Measurements from ENCODE around the gene DHRS7C. TPM values are rescaled to one million over a fixed set of nuclear protein-coding genes. Genes with fewer than 3 reads are reported as not detected.

Gene DHRS7C
- total and polyA plus RNA-seq, 12 donors, result 0.51 to 180 (median 15.7) TPM

DNA sequence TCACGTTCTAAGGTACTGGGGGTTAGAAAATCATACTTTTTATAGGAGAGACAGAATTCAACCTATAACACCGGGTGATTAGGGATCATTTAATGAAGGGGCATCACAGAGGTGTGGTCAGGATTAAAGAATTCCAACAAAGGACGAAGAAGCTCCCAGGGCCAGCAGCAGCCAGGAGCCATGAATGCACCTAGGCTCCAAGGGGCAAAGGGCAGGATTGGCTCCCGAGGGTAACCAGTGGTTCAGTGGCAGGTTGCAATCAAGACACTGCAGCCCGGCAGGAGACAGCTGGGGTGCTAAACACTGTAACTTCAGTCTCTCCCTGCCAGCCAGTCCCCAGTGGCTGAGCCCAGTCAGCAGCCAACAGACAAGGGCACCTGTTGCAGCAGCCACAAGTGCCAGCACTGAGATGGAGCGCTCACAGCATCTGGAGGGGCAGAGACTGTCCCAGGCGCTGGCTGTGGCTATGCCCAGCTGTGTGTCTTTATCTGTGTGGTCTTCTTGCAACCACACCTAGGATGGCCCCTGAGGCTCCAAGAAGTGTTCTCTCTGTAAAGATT is 23.9 kb downstream of the DHRS7C start:
- Histone ChIP-seq H3K27me3 (peaks cover 0 to 37% (median 16%) of the 10 kb centered on the region in 7 donors), H3K4me3 (no peak overlapping the region), H3K36me3 (no peaks in the 10 kb centered on the region), H3K4me1 (peaks cover 0 to 19% (median 0%) of the 10 kb centered on the region in 9 donors), H3K27ac (peak overlapping the region in 1 of 10 donors; percentile 39), H3K9me3 (no peaks in the 10 kb centered on the region)
- DNase-seq (no peak), ATAC-seq (no peak)
- TF ChIP-seq, protein P1, sequence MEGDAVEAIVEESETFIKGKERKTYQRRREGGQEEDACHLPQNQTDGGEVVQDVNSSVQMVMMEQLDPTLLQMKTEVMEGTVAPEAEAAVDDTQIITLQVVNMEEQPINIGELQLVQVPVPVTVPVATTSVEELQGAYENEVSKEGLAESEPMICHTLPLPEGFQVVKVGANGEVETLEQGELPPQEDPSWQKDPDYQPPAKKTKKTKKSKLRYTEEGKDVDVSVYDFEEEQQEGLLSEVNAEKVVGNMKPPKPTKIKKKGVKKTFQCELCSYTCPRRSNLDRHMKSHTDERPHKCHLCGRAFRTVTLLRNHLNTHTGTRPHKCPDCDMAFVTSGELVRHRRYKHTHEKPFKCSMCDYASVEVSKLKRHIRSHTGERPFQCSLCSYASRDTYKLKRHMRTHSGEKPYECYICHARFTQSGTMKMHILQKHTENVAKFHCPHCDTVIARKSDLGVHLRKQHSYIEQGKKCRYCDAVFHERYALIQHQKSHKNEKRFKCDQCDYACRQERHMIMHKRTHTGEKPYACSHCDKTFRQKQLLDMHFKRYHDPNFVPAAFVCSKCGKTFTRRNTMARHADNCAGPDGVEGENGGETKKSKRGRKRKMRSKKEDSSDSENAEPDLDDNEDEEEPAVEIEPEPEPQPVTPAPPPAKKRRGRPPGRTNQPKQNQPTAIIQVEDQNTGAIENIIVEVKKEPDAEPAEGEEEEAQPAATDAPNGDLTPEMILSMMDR (IDR thresholded peaks at IDR 0.05), result no peak
- intact Hi-C loops (cut with DNase I), result loop anchor here in 5 of 10 donors (1.0 to 5.0 kb wide), 2 partner anchors 38 to 40 kb away; no protein-coding TSS in a partner anchor
- WGBS, 2 donors, result 77 to 88% methylated on average over 7 of the region's 7 CpGs

DNA sequence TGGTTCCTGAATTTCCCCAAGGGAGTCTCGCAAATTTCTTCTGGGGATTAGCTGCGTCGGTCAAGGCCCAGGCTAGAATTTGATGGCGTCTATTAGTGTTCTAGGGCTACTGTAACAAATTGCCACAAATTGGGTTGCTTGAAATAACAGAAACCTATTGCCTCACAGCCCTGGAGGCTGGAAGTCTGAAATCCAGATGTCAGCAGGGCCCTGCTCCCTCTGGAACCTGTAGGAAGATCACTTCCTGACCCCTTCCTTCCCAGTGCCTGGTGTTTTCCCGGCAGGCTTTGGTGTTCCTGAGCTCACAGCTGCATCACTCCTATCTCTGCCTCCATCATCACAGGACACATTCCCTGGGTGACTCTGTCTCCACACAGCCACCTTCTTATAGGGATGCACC is 24.4 kb downstream of the DHRS7C start:
- intact Hi-C loops (cut with DNase I), result loop anchor here in 5 of 10 donors (1.0 to 5.0 kb wide), 2 partner anchors 38 to 40 kb away; no protein-coding TSS in a partner anchor
- Histone ChIP-seq H3K27me3 (peaks cover 0 to 38% (median 14%) of the 10 kb centered on the region in 7 donors), H3K4me1 (peaks cover 0 to 19% (median 0%) of the 10 kb centered on the region in 9 donors), H3K4me3 (no peak overlapping the region), H3K9me3 (no peaks in the 10 kb centered on the region), H3K36me3 (no peaks in the 10 kb centered on the region), H3K27ac (peak overlapping the region in 4 of 10 donors; percentile 19 to 39 (median 34))
- 45% methylated on average over 5 of the region's 5 CpGs for WGBS, 2 donors
- TF ChIP-seq, protein P1 (IDR thresholded peaks at IDR 0.05), result no peak
- peak in 1 of 2 donors; percentile 24 for DNase-seq
- peak in 6 of 8 donors; percentile 22 to 71 (median 50) for ATAC-seq

DNA sequence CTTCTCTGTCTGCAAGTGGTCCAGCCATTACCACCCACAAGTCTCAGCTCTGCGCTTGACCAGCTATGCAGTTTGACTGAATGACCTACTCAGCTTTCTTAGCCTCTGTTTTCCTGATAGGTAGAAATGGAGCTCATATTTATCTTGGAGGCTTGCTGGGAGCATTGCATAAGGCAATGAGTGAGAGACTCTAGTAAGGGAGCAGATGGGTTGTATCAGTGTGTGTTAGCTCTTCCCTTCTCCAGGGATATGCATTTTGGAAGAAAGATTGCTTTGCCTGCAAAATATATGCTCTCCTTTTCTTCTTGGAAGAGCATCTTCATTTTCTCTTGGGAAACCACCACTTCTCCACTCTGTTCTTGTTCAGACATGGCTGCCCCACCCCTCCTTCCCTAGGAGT is 26.1 kb downstream of the DHRS7C start:
- no peaks in the 10 kb centered on the region for H3K36me3 ChIP-seq
- H3K27ac ChIP-seq, result no peak overlapping the region
- no peak for DNase-seq
- peaks cover 0 to 40% (median 14%) of the 10 kb centered on the region in 7 donors for H3K27me3 ChIP-seq
- peaks cover 0 to 19% (median 0%) of the 10 kb centered on the region in 9 donors for H3K4me1 ChIP-seq
- H3K9me3 ChIP-seq, result no peaks in the 10 kb centered on the region
- intact Hi-C loops (cut with DNase I), result loop anchor here in 4 of 10 donors (5.0 kb wide), 1 partner anchor 38 kb away; no protein-coding TSS in a partner anchor
- WGBS, 2 donors, result 81 to 89% methylated on average over 1 of the region's 1 CpG
- no peak overlapping the region for H3K4me3 ChIP-seq
- TF ChIP-seq, protein P1 (IDR thresholded peaks at IDR 0.05), result no peak
- ATAC-seq, result peak in 6 of 8 donors; percentile 25 to 61 (median 51)

DNA sequence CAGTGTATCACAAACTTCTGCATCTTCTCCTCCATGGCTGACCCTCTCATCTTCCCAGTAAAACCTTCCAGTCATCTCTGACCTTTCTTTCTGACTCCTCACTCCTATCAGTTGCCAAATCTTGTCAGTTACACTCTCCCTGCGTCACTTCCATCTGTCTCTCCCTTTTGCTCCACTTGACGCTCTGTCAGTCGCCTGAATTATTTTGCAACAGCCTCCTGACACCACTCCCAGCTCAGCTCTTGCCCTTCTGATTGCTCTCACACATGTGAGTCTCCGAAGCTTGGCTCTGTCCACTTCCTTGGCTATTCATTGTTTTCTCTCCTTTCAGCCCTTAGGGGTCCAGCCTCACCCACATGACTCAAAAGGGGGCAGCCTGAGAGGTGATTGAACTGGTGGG is 27.7 kb downstream of the DHRS7C start:
- peak in 1 of 8 donors; percentile 67 for ATAC-seq
- Histone ChIP-seq H3K4me1 (peaks cover 0 to 19% (median 0%) of the 10 kb centered on the region in 9 donors), H3K27me3 (peaks cover 0 to 33% (median 14%) of the 10 kb centered on the region in 7 donors), H3K4me3 (no peak overlapping the region), H3K9me3 (no peaks in the 10 kb centered on the region), H3K36me3 (no peaks in the 10 kb centered on the region), H3K27ac (no peak overlapping the region)
- intact Hi-C loops (cut with DNase I), result no loop called here
- TF ChIP-seq, protein P1 (IDR thresholded peaks at IDR 0.05), result no peak
- 33 to 50% methylated on average over 4 of the region's 4 CpGs for WGBS, 2 donors
- DNase-seq, result no peak
